ENCODE results near the gene CAMK2B. TPM values are rescaled to one million over a fixed set of nuclear protein-coding genes. Genes with fewer than 3 reads are reported as not detected.

CAMK2B gene
- total RNA-seq, 1 donor from 2014 or later, result 0.30 TPM

- TF ChIP-seq CTCF (IDR thresholded peaks at IDR 0.05), result no peak
- H3K9me3 ChIP-seq, result no peaks in the 10 kb centered on the region
- DNase-seq (peak; percentile 42), ATAC-seq (no peak)
- no peak overlapping the region for H3K4me3 ChIP-seq
- intact Hi-C loops (cut with DNase I), result no loop called here
- H3K27ac ChIP-seq, result no peak overlapping the region
- H3K27me3 ChIP-seq (ENCODE audit: low read depth), result peaks cover under 1% of the 10 kb centered on the region
- no peaks in the 10 kb centered on the region for H3K36me3 ChIP-seq
- H3K4me1 ChIP-seq, result peaks cover 11% of the 10 kb centered on the region
These were observed 37.7 kb downstream of the CAMK2B start for GRCh38 chr7:44287488-44288380.

- H3K9me3 ChIP-seq, result no peaks in the 10 kb centered on the region
- no peaks in the 10 kb centered on the region for H3K36me3 ChIP-seq
- no peak overlapping the region for H3K4me3 ChIP-seq
- H3K27ac ChIP-seq, result no peak overlapping the region
- H3K4me1 ChIP-seq, result peaks cover 11% of the 10 kb centered on the region
- ATAC-seq, result no peak
- DNase-seq, result peak; percentile 34
- intact Hi-C loops (cut with DNase I), result no loop called here
- TF ChIP-seq CTCF (IDR thresholded peaks at IDR 0.05), result no peak
- H3K27me3 ChIP-seq (ENCODE audit: low read depth), result no peaks in the 10 kb centered on the region
These were observed 38.5 kb downstream of the CAMK2B start for GRCh38 chr7:44286618-44287487.

GRCh38 chr7:44286182-44286617, 39.2 kb downstream of the CAMK2B start:
- Histone ChIP-seq H3K9me3 (no peaks in the 10 kb centered on the region), H3K27ac (no peak overlapping the region), H3K4me3 (no peak overlapping the region), H3K4me1 (peaks cover 4% of the 10 kb centered on the region), H3K36me3 (no peaks in the 10 kb centered on the region), H3K27me3 (ENCODE audit: low read depth) (no peaks in the 10 kb centered on the region)
- DNase-seq (no peak), ATAC-seq (no peak)
- intact Hi-C loops (cut with DNase I), result no loop called here
- no peak for TF ChIP-seq CTCF (IDR thresholded peaks at IDR 0.05)

GRCh38 chr7:44285561-44285960, 39.8 kb downstream of the CAMK2B start:
- Histone ChIP-seq H3K27me3 (ENCODE audit: low read depth) (no peaks in the 10 kb centered on the region), H3K36me3 (no peaks in the 10 kb centered on the region), H3K4me1 (no peaks in the 10 kb centered on the region), H3K27ac (no peak overlapping the region), H3K9me3 (no peaks in the 10 kb centered on the region), H3K4me3 (no peak overlapping the region)
- ATAC-seq (no peak), DNase-seq (peak; percentile 14)
- TF ChIP-seq CTCF (IDR thresholded peaks at IDR 0.05), result no peak
- intact Hi-C loops (cut with DNase I), result no loop called here

GRCh38 chr7:44284881-44285541, 40.4 kb downstream of the CAMK2B start:
- no peak for TF ChIP-seq CTCF (IDR thresholded peaks at IDR 0.05)
- DNase-seq (peak; percentile 32), ATAC-seq (no peak)
- Histone ChIP-seq H3K4me1 (no peaks in the 10 kb centered on the region), H3K4me3 (no peak overlapping the region), H3K36me3 (no peaks in the 10 kb centered on the region), H3K27me3 (ENCODE audit: low read depth) (no peaks in the 10 kb centered on the region), H3K27ac (no peak overlapping the region), H3K9me3 (no peaks in the 10 kb centered on the region)
- intact Hi-C loops (cut with DNase I), result no loop called here
